ENCODE results near the gene MYADM. TPM values are rescaled to one million over a fixed set of nuclear protein-coding genes. Genes with fewer than 3 reads are reported as not detected.

MYADM gene
- polyA plus RNA-seq, 3 donors from 2014 or later: 20.1 to 40.5 (median 34.0) TPM

DNA sequence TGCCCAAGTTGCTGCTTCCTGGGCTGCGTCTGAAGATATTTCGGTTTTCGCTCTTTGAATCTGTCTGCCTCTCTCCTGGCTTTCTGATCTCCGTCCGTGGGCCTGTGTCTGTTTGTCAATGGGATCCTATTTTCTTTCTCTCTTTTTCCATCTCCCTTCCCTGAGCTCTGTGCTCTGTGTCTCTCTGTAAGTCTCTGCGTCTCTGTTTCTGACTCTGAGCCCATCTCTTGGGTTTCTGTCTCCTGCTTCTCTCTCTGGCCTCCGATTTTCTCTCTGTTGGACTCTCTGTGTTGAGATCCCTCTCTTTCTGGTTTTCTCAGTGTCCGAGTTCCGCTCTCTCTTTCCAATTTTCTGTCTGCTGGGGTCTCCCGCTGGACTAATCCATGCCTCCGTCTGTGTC is 16.1 kb downstream of the MYADM start:
- Mint-ChIP-seq H3K4me3 (peak overlapping the region in 4 of 5 donors; percentile 18 to 61 (median 55)), H3K36me3 (no peaks in the 10 kb centered on the region)

DNA sequence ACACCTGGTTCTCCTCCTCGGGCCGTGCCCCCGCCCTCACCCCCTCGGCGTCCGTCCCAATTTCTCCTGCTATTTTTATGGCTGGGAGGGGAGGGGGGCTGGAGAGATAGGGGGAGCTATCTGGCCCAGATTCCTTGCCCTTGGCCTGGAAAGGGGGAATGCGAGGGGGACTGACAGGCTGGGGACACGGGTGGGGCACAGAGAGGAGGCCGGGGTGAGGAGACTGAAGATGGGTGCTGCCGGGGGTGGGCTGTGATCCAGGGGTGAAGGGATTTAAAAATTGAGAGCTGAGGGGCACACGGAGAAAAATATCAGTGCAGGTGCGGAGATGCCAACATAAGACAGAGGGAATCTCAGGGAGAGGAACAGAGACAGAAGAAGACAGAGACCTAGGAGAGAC is 16.6 kb downstream of the MYADM start:
- no peaks in the 10 kb centered on the region for H3K36me3 Mint-ChIP-seq
- H3K27ac Mint-ChIP-seq: no peak overlapping the region
- DNase-seq: no peak
- H3K4me1 Mint-ChIP-seq: peaks cover 5 to 8% of the 10 kb centered on the region in 2 donors
- H3K9me3 Mint-ChIP-seq: no peaks in the 10 kb centered on the region
- peaks cover 0 to 10% (median 8%) of the 10 kb centered on the region in 3 donors for H3K27me3 Mint-ChIP-seq (ENCODE audit: low read depth in 3 of 3)
- H3K4me3 Mint-ChIP-seq: no peak overlapping the region

More for the DNA sequence above, 16.1 kb downstream of the MYADM start:
- Mint-ChIP-seq H3K4me1 (peaks cover 6 to 10% of the 10 kb centered on the region in 2 donors), H3K27ac (peak overlapping the region in 2 of 6 donors; percentile 37 to 39), H3K27me3 (ENCODE audit: low read depth in 3 of 3) (peaks cover 0 to 10% (median 8%) of the 10 kb centered on the region in 3 donors), H3K9me3 (no peaks in the 10 kb centered on the region)
- no peak for DNase-seq

DNA sequence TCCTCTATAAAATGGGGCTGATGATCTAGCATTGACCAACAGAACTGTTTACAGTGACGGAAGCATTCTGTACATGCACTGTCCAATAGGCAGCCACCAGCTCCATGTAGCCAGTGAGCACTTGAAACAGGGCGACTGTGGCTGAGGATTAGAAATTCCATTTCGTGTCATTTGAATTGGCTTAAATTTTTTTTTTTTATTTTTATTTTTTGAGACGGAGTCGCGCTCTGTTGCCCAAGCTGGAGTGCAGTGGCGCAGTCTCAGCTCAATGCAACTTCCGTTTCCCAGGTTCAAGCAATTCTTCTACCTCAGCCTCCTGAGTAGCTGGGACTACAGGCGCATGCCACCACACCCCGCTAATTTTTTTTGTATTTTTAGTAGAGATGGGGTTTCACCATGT is 17.4 kb downstream of the MYADM start:
- Mint-ChIP-seq H3K27ac (no peak overlapping the region), H3K9me3 (no peaks in the 10 kb centered on the region), H3K4me1 (peaks cover 7 to 11% of the 10 kb centered on the region in 2 donors), H3K27me3 (ENCODE audit: low read depth in 3 of 3) (peaks cover 0 to 10% (median 8%) of the 10 kb centered on the region in 3 donors), H3K36me3 (no peaks in the 10 kb centered on the region), H3K4me3 (no peak overlapping the region)
- DNase-seq: no peak

DNA sequence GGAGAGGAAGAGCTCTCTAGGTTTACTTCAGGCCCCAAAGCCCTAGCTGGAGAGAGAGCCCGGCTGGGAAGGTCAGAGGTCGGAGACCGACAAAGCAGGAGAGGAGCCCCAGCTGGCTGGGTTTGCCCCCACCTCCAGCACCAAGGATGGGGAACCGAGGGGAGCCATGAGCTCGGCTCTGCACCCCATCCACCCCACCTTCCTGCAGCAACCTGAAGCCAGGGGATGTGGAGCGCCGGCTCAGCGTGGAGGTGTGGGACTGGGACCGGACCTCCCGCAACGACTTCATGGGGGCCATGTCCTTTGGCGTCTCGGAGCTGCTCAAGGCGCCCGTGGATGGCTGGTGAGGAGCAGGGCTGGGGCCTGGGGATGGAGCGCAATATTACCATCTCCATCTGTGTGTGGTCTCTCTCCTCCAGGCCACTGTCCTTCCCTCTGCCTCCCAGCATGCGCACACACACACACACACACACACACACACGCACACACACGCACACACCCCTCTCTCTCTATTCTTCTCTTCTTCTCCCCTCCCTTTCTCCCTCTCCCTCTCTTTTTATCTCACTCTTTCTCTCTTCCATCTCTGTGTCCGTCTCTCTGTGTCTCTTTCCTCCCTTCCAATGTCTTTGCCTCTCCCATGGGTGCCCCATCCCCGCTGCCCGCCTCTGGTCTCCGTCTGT is 24.8 kb downstream of the MYADM start:
- Mint-ChIP-seq H3K4me1 (peaks cover 4 to 5% of the 10 kb centered on the region in 2 donors), H3K27ac (no peak overlapping the region), H3K36me3 (no peaks in the 10 kb centered on the region), H3K9me3 (peaks cover 0 to 2% (median 0%) of the 10 kb centered on the region in 6 donors), H3K4me3 (no peak overlapping the region), H3K27me3 (ENCODE audit: low read depth in 3 of 3) (peaks cover 4 to 17% (median 16%) of the 10 kb centered on the region in 3 donors)
- DNase-seq: no peak

DNA sequence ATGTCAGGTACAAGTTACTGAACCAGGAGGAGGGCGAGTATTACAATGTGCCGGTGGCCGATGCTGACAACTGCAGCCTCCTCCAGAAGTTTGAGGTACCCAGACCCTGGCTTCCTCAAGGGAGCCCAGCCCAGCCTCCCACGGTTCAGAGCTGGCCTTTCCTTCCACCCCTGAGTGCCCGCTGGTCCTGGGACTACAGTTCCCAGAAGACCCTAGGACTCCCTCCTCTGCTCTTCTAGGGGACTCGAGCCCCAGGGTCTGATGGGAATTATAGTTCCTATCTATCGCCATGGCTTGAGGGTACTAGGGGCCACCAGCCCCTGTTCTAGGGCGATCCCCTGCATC is 25.3 kb downstream of the MYADM start:
- peaks cover 6 to 17% (median 16%) of the 10 kb centered on the region in 3 donors for H3K27me3 Mint-ChIP-seq (ENCODE audit: low read depth in 3 of 3)
- peaks cover 4 to 5% of the 10 kb centered on the region in 2 donors for H3K4me1 Mint-ChIP-seq
- no peaks in the 10 kb centered on the region for H3K36me3 Mint-ChIP-seq
- DNase-seq: no peak
- no peak overlapping the region for H3K27ac Mint-ChIP-seq
- peaks cover 0 to 2% (median 0%) of the 10 kb centered on the region in 6 donors for H3K9me3 Mint-ChIP-seq
- H3K4me3 Mint-ChIP-seq: no peak overlapping the region

DNA sequence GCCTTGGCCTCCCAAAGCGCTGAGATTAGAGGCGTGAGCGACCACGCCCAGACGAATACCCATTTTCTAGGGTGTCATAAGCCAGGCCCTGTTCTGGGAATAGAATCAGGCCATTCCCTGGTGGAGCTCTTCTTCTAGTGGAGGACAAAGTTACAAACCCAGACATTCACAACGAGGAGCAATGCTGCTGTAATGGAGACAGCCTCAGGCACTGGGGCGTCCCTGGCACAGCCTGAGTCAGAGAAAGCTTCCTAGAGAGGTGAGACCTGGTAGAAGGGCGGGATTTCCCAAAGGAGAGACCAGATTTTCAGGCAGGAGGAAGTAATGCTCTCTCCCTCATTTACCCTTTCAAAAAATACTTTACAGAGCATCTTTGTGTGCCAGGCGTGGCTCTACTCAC is 27.0 kb downstream of the MYADM start:
- no peak for DNase-seq
- Mint-ChIP-seq H3K36me3 (no peaks in the 10 kb centered on the region), H3K27me3 (ENCODE audit: low read depth in 3 of 3) (peaks cover 14 to 19% (median 16%) of the 10 kb centered on the region in 3 donors), H3K9me3 (peaks cover 0 to 2% (median 0%) of the 10 kb centered on the region in 6 donors), H3K4me1 (peaks cover 0 to 8% of the 10 kb centered on the region in 2 donors), H3K4me3 (no peak overlapping the region), H3K27ac (no peak overlapping the region)

DNA sequence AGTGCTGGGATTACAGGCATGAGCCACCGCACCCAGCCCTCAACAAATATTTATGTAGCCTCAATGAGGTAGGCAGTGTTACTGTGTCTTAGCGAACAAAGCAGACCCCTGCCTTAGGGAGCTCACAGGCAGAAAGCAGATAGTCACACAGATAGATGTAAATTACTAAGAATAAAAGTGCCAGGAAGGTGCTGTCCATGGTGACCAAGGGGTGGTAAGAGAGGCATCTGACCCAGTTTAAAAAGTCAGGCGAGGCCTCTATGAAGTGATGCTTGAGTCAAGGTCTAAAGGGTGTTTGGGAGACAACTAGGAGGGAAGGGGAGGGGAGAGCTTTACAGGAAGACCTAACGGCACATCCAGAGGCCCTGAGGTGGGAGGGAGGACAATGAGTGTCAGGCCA is 29.0 kb downstream of the MYADM start:
- no peak for DNase-seq
- Mint-ChIP-seq H3K9me3 (peaks cover 0 to 2% (median 0%) of the 10 kb centered on the region in 6 donors), H3K27me3 (ENCODE audit: low read depth in 3 of 3) (peaks cover 12 to 17% (median 16%) of the 10 kb centered on the region in 3 donors), H3K4me1 (peaks cover 0 to 4% of the 10 kb centered on the region in 2 donors), H3K36me3 (no peaks in the 10 kb centered on the region), H3K4me3 (no peak overlapping the region), H3K27ac (no peak overlapping the region)

DNA sequence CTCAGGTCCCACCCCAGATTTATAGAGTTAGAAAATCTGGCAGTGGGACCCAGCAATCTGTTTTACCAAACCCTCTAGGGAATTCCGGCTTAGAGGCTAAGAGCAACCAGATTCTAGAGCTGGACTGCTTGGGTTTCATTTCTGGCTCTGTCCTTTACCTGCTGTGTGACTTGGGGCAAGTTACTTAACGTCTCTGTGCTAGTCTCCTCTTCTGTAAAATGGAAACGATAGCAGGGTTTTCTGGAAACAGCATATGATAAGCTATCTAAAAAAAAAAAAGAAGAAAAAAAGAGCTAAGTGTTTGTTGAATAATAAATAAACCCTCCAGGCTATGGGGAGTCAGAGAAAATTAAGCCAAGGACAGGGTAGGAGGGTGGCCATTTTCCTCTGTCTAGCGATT is 29.8 kb downstream of the MYADM start:
- peaks cover 0 to 4% of the 10 kb centered on the region in 2 donors for H3K4me1 Mint-ChIP-seq
- no peak for DNase-seq
- peaks cover 0 to 2% (median 0%) of the 10 kb centered on the region in 6 donors for H3K9me3 Mint-ChIP-seq
- peaks cover 11 to 18% (median 12%) of the 10 kb centered on the region in 3 donors for H3K27me3 Mint-ChIP-seq (ENCODE audit: low read depth in 3 of 3)
- H3K4me3 Mint-ChIP-seq: no peak overlapping the region
- no peak overlapping the region for H3K27ac Mint-ChIP-seq
- no peaks in the 10 kb centered on the region for H3K36me3 Mint-ChIP-seq

DNA sequence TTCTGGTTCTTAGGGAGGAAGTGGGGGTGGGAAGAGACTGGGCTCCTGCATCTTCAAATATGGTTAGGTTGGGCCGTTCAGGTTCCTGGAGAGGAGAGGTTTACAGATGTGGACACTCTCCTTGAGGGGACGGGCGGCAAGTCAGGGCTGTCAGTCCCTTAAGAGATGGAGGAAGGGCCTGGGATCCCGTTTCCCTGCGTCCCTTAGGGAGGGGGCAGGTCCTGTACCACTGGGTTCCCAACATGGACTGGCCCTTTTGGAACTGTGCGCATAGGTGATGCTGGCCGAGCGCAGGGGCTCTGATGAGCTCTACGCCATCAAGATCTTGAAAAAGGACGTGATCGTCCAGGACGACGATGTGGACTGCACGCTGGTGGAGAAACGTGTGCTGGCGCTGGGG is 30.5 kb downstream of the MYADM start:
- no peak for DNase-seq
- Mint-ChIP-seq H3K4me1 (peaks cover 0 to 4% of the 10 kb centered on the region in 2 donors), H3K27me3 (ENCODE audit: low read depth in 3 of 3) (peaks cover 10 to 17% (median 17%) of the 10 kb centered on the region in 3 donors), H3K9me3 (peaks cover 0 to 2% (median 0%) of the 10 kb centered on the region in 6 donors), H3K4me3 (no peak overlapping the region), H3K27ac (no peak overlapping the region), H3K36me3 (no peaks in the 10 kb centered on the region)

DNA sequence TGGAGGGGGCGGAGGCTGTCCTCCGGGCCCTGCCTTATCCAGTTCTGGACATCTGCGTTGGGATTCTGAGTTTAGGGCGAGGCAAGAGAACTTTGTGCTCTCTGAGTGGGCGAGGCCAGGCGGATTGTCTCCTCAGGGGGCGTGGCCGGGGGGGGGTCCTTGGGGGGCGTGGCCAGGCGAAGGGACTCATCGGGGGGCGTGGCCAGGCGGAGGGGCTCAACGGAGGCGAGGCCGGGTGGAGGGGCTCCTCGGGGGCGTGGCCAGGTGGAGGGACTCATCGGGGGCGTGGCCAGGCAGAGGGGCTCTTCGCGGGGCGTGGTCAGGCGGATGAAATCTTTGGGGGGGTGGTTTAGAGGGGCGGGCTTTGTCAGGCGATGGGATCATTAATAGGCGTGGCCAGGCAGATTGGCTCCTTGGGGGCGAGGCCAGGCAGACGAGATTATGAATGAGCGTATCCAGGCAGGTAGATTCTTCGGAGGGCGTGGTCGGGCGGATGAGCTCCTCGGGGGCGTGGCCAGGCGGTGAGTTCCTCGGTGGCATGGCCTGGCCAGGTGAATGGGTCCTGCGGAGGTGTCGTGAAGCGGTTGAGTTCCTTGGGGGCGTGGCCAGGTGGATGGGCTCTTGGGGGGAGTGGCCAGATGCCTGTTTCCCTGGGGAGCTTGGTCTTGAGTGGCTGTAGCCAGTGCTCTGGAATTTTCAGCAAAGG is 31.1 kb downstream of the MYADM start:
- H3K4me1 Mint-ChIP-seq: peaks cover 0 to 4% of the 10 kb centered on the region in 2 donors
- no peak for DNase-seq
- H3K4me3 Mint-ChIP-seq: no peak overlapping the region
- H3K36me3 Mint-ChIP-seq: no peaks in the 10 kb centered on the region
- no peak overlapping the region for H3K27ac Mint-ChIP-seq
- peaks cover 0 to 2% (median 0%) of the 10 kb centered on the region in 6 donors for H3K9me3 Mint-ChIP-seq
- peaks cover 6 to 17% (median 14%) of the 10 kb centered on the region in 3 donors for H3K27me3 Mint-ChIP-seq (ENCODE audit: low read depth in 3 of 3)

DNA sequence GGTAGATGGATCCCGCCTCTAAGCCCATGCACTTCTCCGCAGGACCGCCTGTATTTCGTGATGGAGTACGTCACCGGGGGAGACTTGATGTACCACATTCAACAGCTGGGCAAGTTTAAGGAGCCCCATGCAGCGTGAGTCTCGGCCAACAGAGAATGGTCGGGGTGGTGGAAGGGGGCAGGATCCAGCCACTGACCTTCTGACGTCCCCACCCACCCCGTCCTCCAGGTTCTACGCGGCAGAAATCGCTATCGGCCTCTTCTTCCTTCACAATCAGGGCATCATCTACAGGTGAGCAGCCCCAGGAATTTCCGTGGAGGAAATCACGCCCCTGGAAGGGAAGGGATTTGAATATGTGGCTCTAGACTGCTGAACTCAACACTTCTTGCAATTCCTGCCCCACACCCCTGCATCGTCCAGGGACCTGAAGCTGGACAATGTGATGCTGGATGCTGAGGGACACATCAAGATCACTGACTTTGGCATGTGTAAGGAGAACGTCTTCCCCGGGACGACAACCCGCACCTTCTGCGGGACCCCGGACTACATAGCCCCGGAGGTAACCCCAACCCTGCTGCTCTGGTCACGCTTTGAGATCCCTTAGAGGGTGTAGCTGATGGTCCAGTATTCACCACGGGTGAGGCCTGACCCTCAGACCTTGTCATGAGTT is 32.6 kb downstream of the MYADM start:
- peaks cover 8 to 17% (median 10%) of the 10 kb centered on the region in 3 donors for H3K27me3 Mint-ChIP-seq (ENCODE audit: low read depth in 3 of 3)
- no peak for DNase-seq
- no peak overlapping the region for H3K4me3 Mint-ChIP-seq
- no peaks in the 10 kb centered on the region for H3K36me3 Mint-ChIP-seq
- H3K4me1 Mint-ChIP-seq: peaks cover 9% of the 10 kb centered on the region in 2 donors
- H3K27ac Mint-ChIP-seq: no peak overlapping the region
- peaks cover 0 to 2% (median 0%) of the 10 kb centered on the region in 6 donors for H3K9me3 Mint-ChIP-seq

DNA sequence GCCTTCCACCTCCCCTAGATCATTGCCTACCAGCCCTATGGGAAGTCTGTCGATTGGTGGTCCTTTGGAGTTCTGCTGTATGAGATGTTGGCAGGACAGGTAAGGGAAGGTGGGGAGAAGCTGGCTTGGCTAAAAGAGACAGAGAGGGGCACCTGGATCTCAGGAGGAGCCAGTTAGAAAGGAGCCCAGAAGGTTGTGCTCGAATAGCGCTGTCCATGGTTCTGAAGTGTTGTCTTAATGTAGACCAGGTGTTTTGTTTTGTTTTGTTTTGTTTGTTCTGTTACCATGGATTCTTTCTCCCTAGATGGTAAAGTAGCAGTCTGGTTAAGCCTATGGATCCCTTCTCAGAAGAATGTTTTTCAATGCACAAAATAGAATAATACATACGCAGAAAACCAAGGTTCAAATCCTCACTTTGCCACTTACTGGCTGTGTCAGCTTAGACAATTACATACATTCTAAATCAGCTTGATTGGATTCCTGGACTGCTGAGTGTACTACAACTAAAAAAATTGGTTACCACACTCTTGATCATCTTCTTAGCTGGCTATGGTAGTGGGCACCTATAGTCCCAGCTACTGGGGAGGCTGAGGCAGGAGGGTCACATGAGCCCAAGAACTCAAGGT is 35.5 kb downstream of the MYADM start:
- H3K27ac Mint-ChIP-seq: no peak overlapping the region
- peaks cover 16 to 24% (median 19%) of the 10 kb centered on the region in 3 donors for H3K27me3 Mint-ChIP-seq (ENCODE audit: low read depth in 3 of 3)
- H3K4me3 Mint-ChIP-seq: no peak overlapping the region
- H3K9me3 Mint-ChIP-seq: peaks cover 0 to 2% (median 0%) of the 10 kb centered on the region in 6 donors
- H3K36me3 Mint-ChIP-seq: no peaks in the 10 kb centered on the region
- H3K4me1 Mint-ChIP-seq: peaks cover 20 to 24% of the 10 kb centered on the region in 2 donors
- peak; percentile 22 to 43 (median 28) for DNase-seq

DNA sequence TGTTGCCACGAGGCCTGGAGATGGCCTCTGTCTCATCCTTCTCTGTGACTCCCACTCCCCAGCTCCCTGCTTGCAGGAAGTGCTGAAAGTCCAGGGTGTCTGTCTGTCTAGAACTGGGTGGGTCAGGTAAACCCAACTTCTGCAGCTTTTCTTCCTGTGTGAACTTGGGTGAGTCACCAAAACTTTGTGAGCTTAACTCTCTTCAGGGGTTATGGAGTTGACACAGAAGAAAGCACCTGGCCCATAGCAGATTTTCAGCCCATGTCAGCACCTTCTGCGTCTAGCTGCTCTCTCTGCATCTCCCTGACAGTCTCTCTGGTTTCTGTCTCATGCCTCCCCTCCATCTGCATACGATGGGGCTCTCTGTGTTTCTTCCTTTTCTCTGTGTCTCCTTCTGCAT is 37.2 kb downstream of the MYADM start:
- H3K36me3 Mint-ChIP-seq: peaks cover 0 to 4% (median 0%) of the 10 kb centered on the region in 3 donors
- H3K27ac Mint-ChIP-seq: no peak overlapping the region
- H3K4me3 Mint-ChIP-seq: no peak overlapping the region
- peaks cover 12 to 30% (median 18%) of the 10 kb centered on the region in 3 donors for H3K27me3 Mint-ChIP-seq (ENCODE audit: low read depth in 3 of 3)
- H3K4me1 Mint-ChIP-seq: peaks cover 23 to 29% of the 10 kb centered on the region in 2 donors
- peaks cover 0 to 3% (median 0%) of the 10 kb centered on the region in 6 donors for H3K9me3 Mint-ChIP-seq
- no peak for DNase-seq
